HCT116 (cell line): ENCODE data around the gene HMX1. TPM values are rescaled to one million over a fixed set of nuclear protein-coding genes. Genes with fewer than 3 reads are reported as not detected.

Experiments used
- ATAC-seq: fragments of 200-7000 bp; cut with Tn5 transposase; 2 replicates; pipeline ENCODE4 v1.9.1; 2020; ENCODE audit warnings: mild to moderate bottlenecking, moderate library complexity
- BruUV-seq: library from RNA; stranded (reverse); fragments of 400-500 nt; replicated peaks from 2 replicates; lab custom pipeline; 2021; lab: Mats Ljungman, UMichigan
- CTCF ChIA-PET: fragments of 300-600 bp; sonication (Branson Sonifier 250); formaldehyde crosslinking; loops from one replicate; lab custom pipeline; 2021; ENCODE audit warnings: antibody characterized with exemption; lab: Charles Lee
- POLR2A ChIA-PET: fragments of 300-600, 350-600 bp; sonication (Branson Sonifier 250); formaldehyde crosslinking; loops from one replicate; lab custom pipeline; 2021; ENCODE audit warnings: antibody characterized with exemption; lab: Charles Lee
- RAD21 ChIA-PET, 2 experiments: fragments of 300-600 bp; sonication (Branson Sonifier 250); formaldehyde crosslinking; loops; one replicate each; lab custom pipeline; 2023; ENCODE audit warnings: low total read pairs in 2 of 2; ENCODE audit not compliant: uncharacterized antibody in 2 of 2, unreplicated experiment in 2 of 2, low non-redundant PET in 1 of 2; lab: Charles Lee
- DNase-seq: peaks from one replicate; pipeline ENCODE4 v3.0.0-alpha.2; 2010; ENCODE audit warnings: low read depth, low spot score
- H2AFZ ChIP-seq: fragments of 200-600 bp; shearing (Covaris generic), sonication (generic); 2 replicates; pipeline ENCODE4 v1.6.1; 2017; ENCODE audit warnings: low read depth, mixed run types, mixed read lengths, antibody characterized with exemption, low read length; ENCODE audit not compliant: poor library complexity, severe bottlenecking
- H3K27ac ChIP-seq: 2 replicates; pipeline ENCODE4 v1.5.1; 2012; ENCODE audit warnings: low read depth, low read length
- H3K27me3 ChIP-seq: fragments of 200-600 bp; sonication (generic); 2 replicates; pipeline ENCODE4 v1.6.1; 2016; ENCODE audit warnings: mixed run types, low read length, mixed read lengths; ENCODE audit not compliant: insufficient read depth
- H3K36me3 ChIP-seq, 2 experiments: fragments of 200-500 bp in 1 of 2; fragments of 200-600 bp in 1 of 2; sonication (Bioruptor generic) in 1 of 2; sonication (generic) in 1 of 2; 2 replicates each; pipeline versions ENCODE4 v1.5.1 to v1.6.1; 2014 to 2016; ENCODE audit warnings: low read length in 2 of 2, inconsistent platforms in 1 of 2, mixed read lengths in 1 of 2, mixed run types in 1 of 2; ENCODE audit not compliant: insufficient read depth in 2 of 2, control insufficient read depth in 1 of 2
- H3K4me1 ChIP-seq, 2 experiments: fragments of 200-600 bp in 1 of 2; sonication (generic) in 1 of 2; 2 replicates each; pipeline versions ENCODE4 v1.5.1 to v1.6.1; 2012 to 2017; ENCODE audit warnings: low read length in 2 of 2, inconsistent platforms in 1 of 2, mild to moderate bottlenecking in 1 of 2, mixed read lengths in 1 of 2, mixed run types in 1 of 2, moderate library complexity in 1 of 2; ENCODE audit not compliant: insufficient read depth in 2 of 2, control insufficient read depth in 1 of 2
- H3K4me2 ChIP-seq: fragments of 200-600 bp; sonication (generic); 2 replicates; pipeline ENCODE4 v1.6.1; 2017; ENCODE audit warnings: mixed run types, low read length, mixed read lengths
- H3K4me3 ChIP-seq, 2 experiments: fragments of 200-600 bp in 1 of 2; sonication (generic) in 1 of 2; replicated peaks in 1 of 2; 2 replicates each; pipeline ENCODE4 v1.5.1; 2011 to 2016; ENCODE audit warnings: low read length in 2 of 2, control low read depth in 1 of 2, low read depth in 1 of 2, mild to moderate bottlenecking in 1 of 2, mixed read lengths in 1 of 2, mixed run types in 1 of 2
- H3K79me2 ChIP-seq: fragments of 200-600 bp; sonication (generic); 2 replicates; pipeline ENCODE4 v1.6.1; 2017; ENCODE audit warnings: mild to moderate bottlenecking, mixed run types, low read length, moderate library complexity, mixed read lengths; ENCODE audit not compliant: insufficient read depth
- H3K9ac ChIP-seq: fragments of 200-600 bp; sonication (generic); 2 replicates; pipeline ENCODE4 v1.6.1; 2016; ENCODE audit warnings: low read length, mixed read lengths
- H3K9me2 ChIP-seq: fragments of 200-600 bp; sonication (generic), shearing (Covaris generic); 2 replicates; pipeline ENCODE4 v1.6.1; 2017; ENCODE audit warnings: mixed run types, mild to moderate bottlenecking, moderate library complexity; ENCODE audit not compliant: insufficient read depth
- H3K9me3 ChIP-seq, 2 experiments: fragments of 200-500 bp in 1 of 2; fragments of 200-600 bp in 1 of 2; sonication (Bioruptor generic) in 1 of 2; sonication (generic) in 1 of 2; 2 replicates each; pipeline ENCODE4 v1.6.1; 2014 to 2017; ENCODE audit warnings: low read length in 2 of 2, mixed read lengths in 2 of 2, inconsistent platforms in 1 of 2, low read depth in 1 of 2, mild to moderate bottlenecking in 1 of 2, mixed run types in 1 of 2, moderate library complexity in 1 of 2; ENCODE audit not compliant: control insufficient read depth in 1 of 2, insufficient read depth in 1 of 2
- H4K20me1 ChIP-seq: fragments of 200-600 bp; sonication (generic), shearing (Covaris generic); 2 replicates; pipeline ENCODE4 v1.6.1; 2017; ENCODE audit warnings: mixed run types, mild to moderate bottlenecking, moderate library complexity; ENCODE audit not compliant: insufficient read depth
- ATF3 ChIP-seq: IDR thresholded peaks from 2 replicates; pipeline ENCODE4 v1.6.1; 2012
- CBX3 ChIP-seq: IDR thresholded peaks from 2 replicates; pipeline ENCODE4 v1.6.1; 2012; ENCODE audit warnings: low read depth
- CEBPB ChIP-seq: IDR thresholded peaks from 2 replicates; pipeline ENCODE4 v1.6.1; 2012; ENCODE audit warnings: low read depth
- CTCF ChIP-seq, 3 experiments: fragments of 200-600 bp in 1 of 3; sonication (generic) in 1 of 3; IDR thresholded peaks in 2 of 3; conservative IDR thresholded peaks in 1 of 3; 2 replicates each; pipeline ENCODE4 v1.5.1; 2012 to 2017; ENCODE audit warnings: low read depth in 2 of 3, low read length in 2 of 3, antibody characterized with exemption in 1 of 3, borderline replicate concordance in 1 of 3, control low read depth in 1 of 3, mild to moderate bottlenecking in 1 of 3, mixed read lengths in 1 of 3, mixed run types in 1 of 3, moderate library complexity in 1 of 3; ENCODE audit not compliant: insufficient read depth in 1 of 3
- ELF1 ChIP-seq: IDR thresholded peaks from 2 replicates; pipeline ENCODE4 v1.6.1; 2012; ENCODE audit warnings: low read depth, borderline replicate concordance
- EZH2 ChIP-seq: fragments of 200-600 bp; sonication (generic); IDR thresholded peaks from 2 replicates; pipeline ENCODE4 v1.6.1; 2017; ENCODE audit warnings: antibody characterized with exemption, mixed run types
- EZH2phosphoT487 ChIP-seq: fragments of 200-600 bp; IDR thresholded peaks from 2 replicates; pipeline ENCODE4 v1.6.1; 2018; ENCODE audit warnings: antibody characterized with exemption, borderline replicate concordance
- FOSL1 ChIP-seq: IDR thresholded peaks from 2 replicates; pipeline ENCODE4 v1.6.1; 2012; ENCODE audit warnings: low read depth
- POLR2A ChIP-seq: IDR thresholded peaks from 2 replicates; pipeline ENCODE4 v1.7.0; 2011; ENCODE audit warnings: borderline replicate concordance; ENCODE audit not compliant: insufficient read depth, insufficient read length; ENCODE audit errors: extremely low read depth
- POLR2AphosphoS5 ChIP-seq: IDR thresholded peaks from 2 replicates; pipeline ENCODE4 v1.6.1; 2011; ENCODE audit warnings: mild to moderate bottlenecking, low read depth, low read length, moderate library complexity
- SIN3A ChIP-seq: IDR thresholded peaks from 2 replicates; pipeline ENCODE4 v1.6.1; 2012; ENCODE audit warnings: low read depth
- SP1 ChIP-seq: IDR thresholded peaks from 2 replicates; pipeline ENCODE4 v1.6.1; 2012; ENCODE audit warnings: low read depth
- SRF ChIP-seq: IDR thresholded peaks from 2 replicates; pipeline ENCODE4 v1.6.1; 2012; ENCODE audit warnings: low read depth
- TCF7L2 ChIP-seq: IDR thresholded peaks from 2 replicates; pipeline ENCODE4 v1.7.0; 2011; ENCODE audit warnings: borderline replicate concordance, inconsistent platforms; ENCODE audit not compliant: insufficient read depth, insufficient read length; ENCODE audit errors: extremely low read depth
- YY1 ChIP-seq: IDR thresholded peaks from 2 replicates; pipeline ENCODE4 v1.6.1; 2011; ENCODE audit warnings: low read length, low read depth, moderate library complexity, mild to moderate bottlenecking; ENCODE audit not compliant: insufficient replicate concordance; ENCODE audit errors: extremely low read depth
- ZFX ChIP-seq: fragments of 450-650 bp; IDR thresholded peaks from 2 replicates; pipeline ENCODE4 v1.6.1; 2017
- ZNF274 ChIP-seq: fragments of 200-500 bp; sonication (Bioruptor generic); IDR thresholded peaks from 2 replicates; pipeline ENCODE4 v1.6.1; 2014; ENCODE audit warnings: mild to moderate bottlenecking, low read depth, low read length, inconsistent platforms
- intact Hi-C: fragments of 100-400 bp; cut with micrococcal nuclease; formaldehyde crosslinking; loops from 2 replicates; pipeline ENCODE4 v1.10.0; 2022
- total RNA-seq: library from RNA; stranded (reverse); gene quantifications from one replicate; pipeline ENCODE4 v1.2.1, GENCODE V29; 2021; ENCODE audit not compliant: unreplicated experiment
- TF ChIP-seq, protein P1 (sequence below): IDR thresholded peaks from 2 replicates; pipeline ENCODE4 v1.6.1; 2011; ENCODE audit warnings: mild to moderate bottlenecking, low read length, moderate library complexity; ENCODE audit not compliant: insufficient replicate concordance; ENCODE audit errors: extremely low read depth
- TF ChIP-seq, protein P2 (sequence below): IDR thresholded peaks from 2 replicates; pipeline ENCODE4 v1.6.1; 2012

HMX1 gene
- total RNA-seq, 1 experiment from 2014 or later, result 0.39 TPM

GRCh38 chr4:8870647-8871416, 807 bp downstream of the HMX1 start:
- Histone ChIP-seq H3K9me3 (no peaks in the 10 kb centered on the region), H3K4me1 (no peaks in the 10 kb centered on the region), H3K4me3 (no peak overlapping the region), H3K9ac (no peak overlapping the region), H3K27me3 (peaks cover 4% of the 10 kb centered on the region; the same call in 1 of the 2 replicates), H3K36me3 (no peaks in the 10 kb centered on the region), H3K4me2 (no peak overlapping the region), H3K9me2 (no peaks in the 10 kb centered on the region), H3K27ac (no peak overlapping the region), H2AFZ (no peak overlapping the region), H4K20me1 (no peaks in the 10 kb centered on the region), H3K79me2 (no peaks in the 10 kb centered on the region)
- CTCF ChIA-PET, result no interaction called here
- POLR2A ChIA-PET, result no interaction called here
- ATAC-seq (no peak), DNase-seq (no peak)
- BruUV-seq, result no TSS peak
- TF ChIP-seq SIN3A (no peak), ZNF274 (no peak), FOSL1 (no peak), TCF7L2 (no peak), CTCF (IDR thresholded peaks at IDR 0.05 in 2 of 3, conservative IDR thresholded peaks at IDR 0.05 in 1 of 3; ENCODE audit: borderline replicate concordance in 1 of 3, insufficient read depth in 1 of 3, low read depth in 2 of 3, low read length in 2 of 3) (no peak), ZFX (no peak), SRF (no peak), POLR2A (no peak), ATF3 (no peak), YY1 (no peak), EZH2phosphoT487 (no peak), CEBPB (no peak), ELF1 (no peak), CBX3 (no peak), EZH2 (no peak), SP1 (no peak), POLR2AphosphoS5 (no peak)
- TF ChIP-seq, protein P1, sequence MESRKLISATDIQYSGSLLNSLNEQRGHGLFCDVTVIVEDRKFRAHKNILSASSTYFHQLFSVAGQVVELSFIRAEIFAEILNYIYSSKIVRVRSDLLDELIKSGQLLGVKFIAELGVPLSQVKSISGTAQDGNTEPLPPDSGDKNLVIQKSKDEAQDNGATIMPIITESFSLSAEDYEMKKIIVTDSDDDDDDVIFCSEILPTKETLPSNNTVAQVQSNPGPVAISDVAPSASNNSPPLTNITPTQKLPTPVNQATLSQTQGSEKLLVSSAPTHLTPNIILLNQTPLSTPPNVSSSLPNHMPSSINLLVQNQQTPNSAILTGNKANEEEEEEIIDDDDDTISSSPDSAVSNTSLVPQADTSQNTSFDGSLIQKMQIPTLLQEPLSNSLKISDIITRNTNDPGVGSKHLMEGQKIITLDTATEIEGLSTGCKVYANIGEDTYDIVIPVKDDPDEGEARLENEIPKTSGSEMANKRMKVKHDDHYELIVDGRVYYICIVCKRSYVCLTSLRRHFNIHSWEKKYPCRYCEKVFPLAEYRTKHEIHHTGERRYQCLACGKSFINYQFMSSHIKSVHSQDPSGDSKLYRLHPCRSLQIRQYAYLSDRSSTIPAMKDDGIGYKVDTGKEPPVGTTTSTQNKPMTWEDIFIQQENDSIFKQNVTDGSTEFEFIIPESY, result no peak
- TF ChIP-seq, protein P2, sequence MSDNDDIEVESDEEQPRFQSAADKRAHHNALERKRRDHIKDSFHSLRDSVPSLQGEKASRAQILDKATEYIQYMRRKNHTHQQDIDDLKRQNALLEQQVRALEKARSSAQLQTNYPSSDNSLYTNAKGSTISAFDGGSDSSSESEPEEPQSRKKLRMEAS, result no peak
- RAD21 ChIA-PET, result no interaction called here
- intact Hi-C loops, result no loop called here
